HEK293T (cell line): ENCODE data around the gene KCTD15.

ENCODE experiments used
- CTCF ChIA-PET: fragments of 350-600 bp; formaldehyde crosslinking; extraction: SDS; loops from one replicate; lab custom pipeline; 2021; ENCODE audit warnings: antibody characterized with exemption, inconsistent platforms; lab: Yijun Ruan, JAX
- POLR2A ChIA-PET: fragments of 350-600 bp; formaldehyde crosslinking; extraction: SDS; loops from one replicate; lab custom pipeline; 2020; ENCODE audit warnings: antibody characterized with exemption, inconsistent platforms; lab: Yijun Ruan, JAX
- DNase-seq: peaks from one replicate; pipeline ENCODE4 v3.0.0; 2012; ENCODE audit warnings: mixed read lengths; ENCODE audit errors: extremely low spot score
- ARNT ChIP-seq: fragments of 450-650 bp; IDR thresholded peaks from 2 replicates; pipeline ENCODE4 v1.6.1; 2017; ENCODE audit warnings: mild to moderate bottlenecking
- BHLHE40 ChIP-seq: fragments of 450-650 bp; IDR thresholded peaks from 2 replicates; pipeline ENCODE4 v1.6.1; 2016; ENCODE audit warnings: mild to moderate bottlenecking, moderate library complexity, borderline replicate concordance
- CTBP1 ChIP-seq: fragments of 450-650 bp; IDR thresholded peaks from 2 replicates; pipeline ENCODE4 v1.6.1; 2016; ENCODE audit warnings: borderline replicate concordance
- ELF4 ChIP-seq: fragments of 450-650 bp; IDR thresholded peaks from 2 replicates; pipeline ENCODE4 v1.6.1; 2017; ENCODE audit warnings: antibody characterized with exemption
- FOXA1 ChIP-seq: fragments of 450-650 bp; IDR thresholded peaks from 2 replicates; pipeline ENCODE4 v1.6.1; 2016; ENCODE audit warnings: mild to moderate bottlenecking
- FOXK2 ChIP-seq: fragments of 450-650 bp; IDR thresholded peaks from 2 replicates; pipeline ENCODE4 v1.6.1; 2016; ENCODE audit warnings: mild to moderate bottlenecking
- FOXM1 ChIP-seq: fragments of 450-650 bp; IDR thresholded peaks from 2 replicates; pipeline ENCODE4 v1.6.1; 2017; ENCODE audit warnings: mild to moderate bottlenecking, borderline replicate concordance
- HDGF ChIP-seq: fragments of 450-650 bp; IDR thresholded peaks from 2 replicates; pipeline ENCODE4 v1.6.1; 2017; ENCODE audit warnings: antibody characterized with exemption, borderline replicate concordance
- L3MBTL2 ChIP-seq: fragments of 450-650 bp; conservative IDR thresholded peaks from 2 replicates; pipeline ENCODE4 v1.6.1; 2016; ENCODE audit warnings: mild to moderate bottlenecking
- LEF1 ChIP-seq: fragments of 450-650 bp; IDR thresholded peaks from 2 replicates; pipeline ENCODE4 v1.6.1; 2017; ENCODE audit warnings: mild to moderate bottlenecking, borderline replicate concordance
- NFRKB ChIP-seq: fragments of 450-650 bp; IDR thresholded peaks from 2 replicates; pipeline ENCODE4 v1.6.1; 2016; ENCODE audit warnings: mild to moderate bottlenecking, moderate library complexity
- PKNOX1 ChIP-seq: fragments of 450-650 bp; IDR thresholded peaks from 2 replicates; pipeline ENCODE4 v1.6.1; 2016
- SP1 ChIP-seq: fragments of 450-650 bp; IDR thresholded peaks from 2 replicates; pipeline ENCODE4 v1.6.1; 2017
- SUZ12 ChIP-seq: fragments of 450-650 bp; IDR thresholded peaks from 2 replicates; pipeline ENCODE4 v1.6.1; 2016; ENCODE audit warnings: mild to moderate bottlenecking
- TARDBP ChIP-seq: fragments of 450-650 bp; IDR thresholded peaks from 2 replicates; pipeline ENCODE4 v1.6.1; 2016
- ZNF384 ChIP-seq: fragments of 450-650 bp; IDR thresholded peaks from 2 replicates; pipeline ENCODE4 v1.6.1; 2016

Gene KCTD15

GRCh38 chr19:33796164-33796875, at the start of gene KCTD15:
Gene KCTD15, plus strand, starts transcription at chr19:33796870. Its CDS starts 3,585 bp downstream, at chr19:33800455.
- no peak for DNase-seq
- ChIA-PET CTCF (no interaction called here), POLR2A (interaction anchor here (1.4 to 2.4 kb wide), 3 partner anchors 11 to 23 kb away, joined by 3 to 10 read pairs (median 5); no protein-coding TSS in a partner anchor)
- TF ChIP-seq ARNT (no peak), NFRKB (no peak), L3MBTL2 (no peak), SP1 (no peak), FOXA1 (no peak), HDGF (no peak), FOXM1 (no peak), PKNOX1 (no peak), ELF4 (no peak), SUZ12 (no peak), LEF1 (no peak; the same call in 1 of the 2 replicates), TARDBP (no peak), BHLHE40 (no peak), ZNF384 (no peak), FOXK2 (no peak), CTBP1 (no peak)

GRCh38 chr19:33747273-33747672, 49.4 kb upstream of the KCTD15 start:
- TF ChIP-seq NFRKB, result no peak
- no peak for TF ChIP-seq ZNF384
- TF ChIP-seq ARNT, result no peak
- no peak for TF ChIP-seq FOXK2
- no peak for TF ChIP-seq SP1
- TF ChIP-seq ELF4, result no peak
- no peak for TF ChIP-seq HDGF
- TF ChIP-seq TARDBP, result no peak
- TF ChIP-seq BHLHE40, result no peak
- TF ChIP-seq PKNOX1, result no peak
- no peak for TF ChIP-seq FOXA1
- ChIA-PET POLR2A (no interaction called here), CTCF (no interaction called here)
- no peak for DNase-seq

GRCh38 chr19:33748231-33748630, 48.4 kb upstream of the KCTD15 start:
- CTCF ChIA-PET, result no interaction called here
- DNase-seq, result no peak
- no peak for TF ChIP-seq ZNF384
- no peak for TF ChIP-seq ELF4
- TF ChIP-seq SUZ12, result no peak
- TF ChIP-seq FOXM1, result no peak
- TF ChIP-seq HDGF, result no peak
- no peak for TF ChIP-seq PKNOX1
- no peak for TF ChIP-seq L3MBTL2
- no peak for TF ChIP-seq SP1
- no peak for TF ChIP-seq ARNT
- TF ChIP-seq FOXK2, result no peak
- no peak for TF ChIP-seq LEF1
- TF ChIP-seq NFRKB, result no peak
- no peak for TF ChIP-seq CTBP1
- TF ChIP-seq TARDBP, result no peak
- TF ChIP-seq BHLHE40, result no peak
- POLR2A ChIA-PET, result no interaction called here

- DNase-seq, result no peak
- ChIA-PET POLR2A (no interaction called here), CTCF (no interaction called here)
- TF ChIP-seq PKNOX1, result no peak
Observed at GRCh38 chr19:33749016-33749415, 47.7 kb upstream of the KCTD15 start.

- ChIA-PET POLR2A (no interaction called here), CTCF (no interaction called here)
- DNase-seq, result no peak
- TF ChIP-seq NFRKB (no peak), BHLHE40 (no peak), SUZ12 (no peak)
Observed at GRCh38 chr19:33749619-33750175, 47.0 kb upstream of the KCTD15 start.
